ENCODE data around the gene B9D2.

B9D2 gene

DNA sequence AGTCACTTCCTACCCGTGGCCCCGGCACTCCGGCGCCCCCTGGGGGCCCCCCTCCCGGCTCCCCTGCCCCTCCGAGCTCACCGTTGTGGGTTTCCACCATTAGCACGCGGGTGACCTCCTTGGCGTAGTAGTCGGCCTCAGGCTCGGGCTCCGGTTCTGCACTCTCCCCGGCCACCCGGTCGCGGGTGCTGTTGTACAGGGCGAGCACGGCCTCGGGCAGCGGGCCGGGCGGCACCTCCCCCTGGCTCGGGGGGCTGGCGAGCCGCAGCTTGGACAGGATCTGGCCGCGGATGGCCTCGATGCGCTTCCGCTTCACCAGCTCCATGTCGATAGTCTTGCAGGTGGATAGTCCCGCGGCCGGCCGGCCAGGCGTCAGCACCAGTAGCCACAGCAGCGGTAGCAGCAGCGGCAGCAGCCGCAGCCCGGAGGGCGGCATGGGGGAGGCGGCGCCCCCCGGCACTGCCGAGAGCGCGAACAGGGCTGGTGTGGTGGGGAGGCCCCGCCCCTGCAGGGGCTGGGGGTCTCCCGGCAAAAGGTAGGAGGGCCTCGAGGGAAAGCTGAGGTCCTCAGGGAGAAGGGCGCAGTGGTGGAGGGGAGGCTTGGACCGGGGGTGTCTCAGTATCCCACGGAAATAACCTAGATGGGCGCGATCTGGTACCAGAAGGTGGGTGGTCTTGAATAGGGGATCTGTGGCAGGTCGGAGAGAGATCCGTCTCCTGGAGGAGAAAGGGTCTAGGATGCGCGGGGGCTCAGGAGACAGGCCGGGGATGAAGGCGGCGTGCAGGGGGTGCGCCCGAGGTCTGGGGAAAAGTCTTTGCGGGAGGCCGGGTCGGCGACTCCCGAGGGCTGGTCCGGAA lies 11.1 kb downstream of the B9D2 start (continued):
- TF ChIP-seq, protein P1, sequence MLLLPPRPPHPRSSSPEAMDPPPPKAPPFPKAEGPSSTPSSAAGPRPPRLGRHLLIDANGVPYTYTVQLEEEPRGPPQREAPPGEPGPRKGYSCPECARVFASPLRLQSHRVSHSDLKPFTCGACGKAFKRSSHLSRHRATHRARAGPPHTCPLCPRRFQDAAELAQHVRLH (tag by site-specific recombination; IDR thresholded peaks at IDR 0.05) = no peak
- peak; percentile 62 for TF ChIP-seq ZNF501 (tag by site-specific recombination; IDR thresholded peaks at IDR 0.05)
- TF ChIP-seq ZNF157 (tag by site-specific recombination; IDR thresholded peaks at IDR 0.05) = no peak
- TF ChIP-seq ZNF341 (tag by site-specific recombination; IDR thresholded peaks at IDR 0.05; ENCODE audit: low read depth) = peak; percentile 83
- TF ChIP-seq, protein P2, sequence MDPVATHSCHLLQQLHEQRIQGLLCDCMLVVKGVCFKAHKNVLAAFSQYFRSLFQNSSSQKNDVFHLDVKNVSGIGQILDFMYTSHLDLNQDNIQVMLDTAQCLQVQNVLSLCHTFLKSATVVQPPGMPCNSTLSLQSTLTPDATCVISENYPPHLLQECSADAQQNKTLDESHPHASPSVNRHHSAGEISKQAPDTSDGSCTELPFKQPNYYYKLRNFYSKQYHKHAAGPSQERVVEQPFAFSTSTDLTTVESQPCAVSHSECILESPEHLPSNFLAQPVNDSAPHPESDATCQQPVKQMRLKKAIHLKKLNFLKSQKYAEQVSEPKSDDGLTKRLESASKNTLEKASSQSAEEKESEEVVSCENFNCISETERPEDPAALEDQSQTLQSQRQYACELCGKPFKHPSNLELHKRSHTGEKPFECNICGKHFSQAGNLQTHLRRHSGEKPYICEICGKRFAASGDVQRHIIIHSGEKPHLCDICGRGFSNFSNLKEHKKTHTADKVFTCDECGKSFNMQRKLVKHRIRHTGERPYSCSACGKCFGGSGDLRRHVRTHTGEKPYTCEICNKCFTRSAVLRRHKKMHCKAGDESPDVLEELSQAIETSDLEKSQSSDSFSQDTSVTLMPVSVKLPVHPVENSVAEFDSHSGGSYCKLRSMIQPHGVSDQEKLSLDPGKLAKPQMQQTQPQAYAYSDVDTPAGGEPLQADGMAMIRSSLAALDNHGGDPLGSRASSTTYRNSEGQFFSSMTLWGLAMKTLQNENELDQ (tag by site-specific recombination; IDR thresholded peaks at IDR 0.05; ENCODE audit: low read depth) = no peak
- TF ChIP-seq ZNF24 (tag by site-specific recombination; IDR thresholded peaks at IDR 0.05) = 0 out of 2 replicates have a peak, but pooled peaks have one; percentile 44
- peak; percentile 92 for TF ChIP-seq GLIS2 (tag by site-specific recombination; IDR thresholded peaks at IDR 0.05)
- no peak for TF ChIP-seq ZNF560 (tag by site-specific recombination; IDR thresholded peaks at IDR 0.05; ENCODE audit: borderline replicate concordance)
- peak; percentile 35; the same call in 1 of the 2 replicates for TF ChIP-seq ZNF394 (tag by site-specific recombination; IDR thresholded peaks at IDR 0.05; ENCODE audit: borderline replicate concordance)
- no peak for TF ChIP-seq ZFP41 (tag by site-specific recombination; IDR thresholded peaks at IDR 0.05; ENCODE audit: borderline replicate concordance)
- TF ChIP-seq, protein P3, sequence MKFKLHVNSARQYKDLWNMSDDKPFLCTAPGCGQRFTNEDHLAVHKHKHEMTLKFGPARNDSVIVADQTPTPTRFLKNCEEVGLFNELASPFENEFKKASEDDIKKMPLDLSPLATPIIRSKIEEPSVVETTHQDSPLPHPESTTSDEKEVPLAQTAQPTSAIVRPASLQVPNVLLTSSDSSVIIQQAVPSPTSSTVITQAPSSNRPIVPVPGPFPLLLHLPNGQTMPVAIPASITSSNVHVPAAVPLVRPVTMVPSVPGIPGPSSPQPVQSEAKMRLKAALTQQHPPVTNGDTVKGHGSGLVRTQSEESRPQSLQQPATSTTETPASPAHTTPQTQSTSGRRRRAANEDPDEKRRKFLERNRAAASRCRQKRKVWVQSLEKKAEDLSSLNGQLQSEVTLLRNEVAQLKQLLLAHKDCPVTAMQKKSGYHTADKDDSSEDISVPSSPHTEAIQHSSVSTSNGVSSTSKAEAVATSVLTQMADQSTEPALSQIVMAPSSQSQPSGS (tag by site-specific recombination; IDR thresholded peaks at IDR 0.05; ENCODE audit: low read depth) = no peak
- no peak for TF ChIP-seq ZNF174 (tag by site-specific recombination; IDR thresholded peaks at IDR 0.05)
- TF ChIP-seq ZNF324 (tag by site-specific recombination; IDR thresholded peaks at IDR 0.05) = no peak
- no peak for TF ChIP-seq ZNF521 (tag by site-specific recombination; IDR thresholded peaks at IDR 0.05)
- TF ChIP-seq, protein P4, sequence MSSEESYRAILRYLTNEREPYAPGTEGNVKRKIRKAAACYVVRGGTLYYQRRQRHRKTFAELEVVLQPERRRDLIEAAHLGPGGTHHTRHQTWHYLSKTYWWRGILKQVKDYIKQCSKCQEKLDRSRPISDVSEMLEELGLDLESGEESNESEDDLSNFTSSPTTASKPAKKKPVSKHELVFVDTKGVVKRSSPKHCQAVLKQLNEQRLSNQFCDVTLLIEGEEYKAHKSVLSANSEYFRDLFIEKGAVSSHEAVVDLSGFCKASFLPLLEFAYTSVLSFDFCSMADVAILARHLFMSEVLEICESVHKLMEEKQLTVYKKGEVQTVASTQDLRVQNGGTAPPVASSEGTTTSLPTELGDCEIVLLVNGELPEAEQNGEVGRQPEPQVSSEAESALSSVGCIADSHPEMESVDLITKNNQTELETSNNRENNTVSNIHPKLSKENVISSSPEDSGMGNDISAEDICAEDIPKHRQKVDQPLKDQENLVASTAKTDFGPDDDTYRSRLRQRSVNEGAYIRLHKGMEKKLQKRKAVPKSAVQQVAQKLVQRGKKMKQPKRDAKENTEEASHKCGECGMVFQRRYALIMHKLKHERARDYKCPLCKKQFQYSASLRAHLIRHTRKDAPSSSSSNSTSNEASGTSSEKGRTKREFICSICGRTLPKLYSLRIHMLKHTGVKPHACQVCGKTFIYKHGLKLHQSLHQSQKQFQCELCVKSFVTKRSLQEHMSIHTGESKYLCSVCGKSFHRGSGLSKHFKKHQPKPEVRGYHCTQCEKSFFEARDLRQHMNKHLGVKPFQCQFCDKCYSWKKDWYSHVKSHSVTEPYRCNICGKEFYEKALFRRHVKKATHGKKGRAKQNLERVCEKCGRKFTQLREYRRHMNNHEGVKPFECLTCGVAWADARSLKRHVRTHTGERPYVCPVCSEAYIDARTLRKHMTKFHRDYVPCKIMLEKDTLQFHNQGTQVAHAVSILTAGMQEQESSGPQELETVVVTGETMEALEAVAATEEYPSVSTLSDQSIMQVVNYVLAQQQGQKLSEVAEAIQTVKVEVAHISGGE (tag by site-specific recombination; conservative IDR thresholded peaks at IDR 0.05; ENCODE audit: low read depth) = 0 out of 2 replicates have a peak, but pooled peaks have one; percentile 28
- TF ChIP-seq, protein P5, sequence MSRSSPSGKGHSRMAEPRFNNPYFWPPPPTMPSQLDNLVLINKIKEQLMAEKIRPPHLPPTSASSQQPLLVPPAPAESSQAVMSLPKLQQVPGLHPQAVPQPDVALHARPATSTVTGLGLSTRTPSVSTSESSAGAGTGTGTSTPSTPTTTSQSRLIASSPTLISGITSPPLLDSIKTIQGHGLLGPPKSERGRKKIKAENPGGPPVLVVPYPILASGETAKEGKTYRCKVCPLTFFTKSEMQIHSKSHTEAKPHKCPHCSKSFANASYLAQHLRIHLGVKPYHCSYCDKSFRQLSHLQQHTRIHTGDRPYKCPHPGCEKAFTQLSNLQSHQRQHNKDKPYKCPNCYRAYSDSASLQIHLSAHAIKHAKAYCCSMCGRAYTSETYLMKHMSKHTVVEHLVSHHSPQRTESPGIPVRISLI (tag by site-specific recombination; IDR thresholded peaks at IDR 0.05) = no peak
- no peak for TF ChIP-seq FEZF1 (tag by site-specific recombination; IDR thresholded peaks at IDR 0.05)
- no peak for TF ChIP-seq ZSCAN23 (tag by site-specific recombination; IDR thresholded peaks at IDR 0.05)
- TF ChIP-seq PRDM1 (tag by site-specific recombination; IDR thresholded peaks at IDR 0.05) = 0 out of 2 replicates have a peak, but pooled peaks have one; percentile 6
- TF ChIP-seq, protein P6, sequence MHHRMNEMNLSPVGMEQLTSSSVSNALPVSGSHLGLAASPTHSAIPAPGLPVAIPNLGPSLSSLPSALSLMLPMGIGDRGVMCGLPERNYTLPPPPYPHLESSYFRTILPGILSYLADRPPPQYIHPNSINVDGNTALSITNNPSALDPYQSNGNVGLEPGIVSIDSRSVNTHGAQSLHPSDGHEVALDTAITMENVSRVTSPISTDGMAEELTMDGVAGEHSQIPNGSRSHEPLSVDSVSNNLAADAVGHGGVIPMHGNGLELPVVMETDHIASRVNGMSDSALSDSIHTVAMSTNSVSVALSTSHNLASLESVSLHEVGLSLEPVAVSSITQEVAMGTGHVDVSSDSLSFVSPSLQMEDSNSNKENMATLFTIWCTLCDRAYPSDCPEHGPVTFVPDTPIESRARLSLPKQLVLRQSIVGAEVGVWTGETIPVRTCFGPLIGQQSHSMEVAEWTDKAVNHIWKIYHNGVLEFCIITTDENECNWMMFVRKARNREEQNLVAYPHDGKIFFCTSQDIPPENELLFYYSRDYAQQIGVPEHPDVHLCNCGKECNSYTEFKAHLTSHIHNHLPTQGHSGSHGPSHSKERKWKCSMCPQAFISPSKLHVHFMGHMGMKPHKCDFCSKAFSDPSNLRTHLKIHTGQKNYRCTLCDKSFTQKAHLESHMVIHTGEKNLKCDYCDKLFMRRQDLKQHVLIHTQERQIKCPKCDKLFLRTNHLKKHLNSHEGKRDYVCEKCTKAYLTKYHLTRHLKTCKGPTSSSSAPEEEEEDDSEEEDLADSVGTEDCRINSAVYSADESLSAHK (tag by site-specific recombination; IDR thresholded peaks at IDR 0.05) = 0 out of 2 replicates have a peak, but pooled peaks have one; percentile 7
- TF ChIP-seq OVOL3 (tag by site-specific recombination; IDR thresholded peaks at IDR 0.05) = no peak
- TF ChIP-seq, protein P7, sequence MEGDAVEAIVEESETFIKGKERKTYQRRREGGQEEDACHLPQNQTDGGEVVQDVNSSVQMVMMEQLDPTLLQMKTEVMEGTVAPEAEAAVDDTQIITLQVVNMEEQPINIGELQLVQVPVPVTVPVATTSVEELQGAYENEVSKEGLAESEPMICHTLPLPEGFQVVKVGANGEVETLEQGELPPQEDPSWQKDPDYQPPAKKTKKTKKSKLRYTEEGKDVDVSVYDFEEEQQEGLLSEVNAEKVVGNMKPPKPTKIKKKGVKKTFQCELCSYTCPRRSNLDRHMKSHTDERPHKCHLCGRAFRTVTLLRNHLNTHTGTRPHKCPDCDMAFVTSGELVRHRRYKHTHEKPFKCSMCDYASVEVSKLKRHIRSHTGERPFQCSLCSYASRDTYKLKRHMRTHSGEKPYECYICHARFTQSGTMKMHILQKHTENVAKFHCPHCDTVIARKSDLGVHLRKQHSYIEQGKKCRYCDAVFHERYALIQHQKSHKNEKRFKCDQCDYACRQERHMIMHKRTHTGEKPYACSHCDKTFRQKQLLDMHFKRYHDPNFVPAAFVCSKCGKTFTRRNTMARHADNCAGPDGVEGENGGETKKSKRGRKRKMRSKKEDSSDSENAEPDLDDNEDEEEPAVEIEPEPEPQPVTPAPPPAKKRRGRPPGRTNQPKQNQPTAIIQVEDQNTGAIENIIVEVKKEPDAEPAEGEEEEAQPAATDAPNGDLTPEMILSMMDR (tag by site-specific recombination; IDR thresholded peaks at IDR 0.05) = peak; percentile 96
- no peak for TF ChIP-seq ZNF404 (tag by site-specific recombination; IDR thresholded peaks at IDR 0.05)
- no peak for TF ChIP-seq HOXA7 (CRISPR knock-in tag; IDR thresholded peaks at IDR 0.05; ENCODE audit: borderline replicate concordance)
- no peak for TF ChIP-seq ZNF214 (tag by site-specific recombination; IDR thresholded peaks at IDR 0.05; ENCODE audit: borderline replicate concordance)
- no peak for TF ChIP-seq SCRT1 (tag by site-specific recombination; IDR thresholded peaks at IDR 0.05; ENCODE audit: borderline replicate concordance)
